Stomach (tissue), 4 donors: ENCODE measurements around the gene GNAT3.

Experiments
- CTCF ChIP-seq, 7 experiments: fragments of 450-650 bp in 4 of 7; fragments of 200-600 bp in 3 of 7; sonication (generic) in 3 of 7; IDR thresholded peaks; one replicate each; pipeline ENCODE4 v1.5.1; 2016 to 2019; ENCODE audit warnings: antibody characterized with exemption in 7 of 7, control low read depth in 2 of 7, mild to moderate bottlenecking in 1 of 7
- EP300 ChIP-seq: sonication (generic); formaldehyde crosslinking; IDR thresholded peaks from one replicate; pipeline ENCODE4 v1.6.1; 2017; ENCODE audit warnings: antibody characterized with exemption
- POLR2A ChIP-seq, 4 donors: fragments of 450-650 bp; IDR thresholded peaks; one replicate each; pipeline ENCODE4 v1.6.1; 2016; ENCODE audit warnings: antibody characterized with exemption in 4 of 4, control low read depth in 2 of 4, mild to moderate bottlenecking in 1 of 4, moderate library complexity in 1 of 4

- TF ChIP-seq CTCF (IDR thresholded peaks at IDR 0.05): no peak
- TF ChIP-seq POLR2A (IDR thresholded peaks at IDR 0.05): no peak
- TF ChIP-seq EP300: no peak
Measured at GRCh38 chr7:80508440-80508839, 3.4 kb downstream of the GNAT3 start.
